WERI-Rb-1 (cell line): ENCODE results near the gene C2CD4B.

Experiments
- DNase-seq: peaks from one replicate; pipeline ENCODE4 v3.0.0-alpha.2; 2020
- H3K27ac ChIP-seq: fragments of 250-450 bp; sonication (Bioruptor Pico); 2 replicates; pipeline ENCODE4 v1.5.1; 2020; ENCODE audit warnings: mild to moderate bottlenecking, moderate library complexity
- H3K27me3 ChIP-seq: fragments of 250-450 bp; sonication (Bioruptor Pico); 2 replicates; pipeline ENCODE4 v1.5.1; 2021; ENCODE audit warnings: mild to moderate bottlenecking, low read depth, moderate library complexity; ENCODE audit not compliant: insufficient read depth, severe bottlenecking
- H3K36me3 ChIP-seq: fragments of 250-450 bp; sonication (Bioruptor Pico); 2 replicates; pipeline ENCODE4 v1.5.1; 2020; ENCODE audit warnings: mild to moderate bottlenecking, moderate library complexity
- H3K4me3 ChIP-seq: 2 replicates; pipeline ENCODE4 v1.5.1; 2011; ENCODE audit warnings: low read depth, mild to moderate bottlenecking, control low read depth, low read length
- H3K9me3 ChIP-seq: fragments of 250-450 bp; sonication (Bioruptor Pico); 2 replicates; pipeline ENCODE4 v1.5.1; 2021; ENCODE audit warnings: mild to moderate bottlenecking, moderate library complexity; ENCODE audit not compliant: severe bottlenecking
- TF ChIP-seq, protein P1 (sequence below): IDR thresholded peaks from 2 replicates; pipeline ENCODE4 v1.5.1; 2011; ENCODE audit warnings: low read depth, mild to moderate bottlenecking, control low read depth, inconsistent platforms, low read length

The C2CD4B gene, protein sequence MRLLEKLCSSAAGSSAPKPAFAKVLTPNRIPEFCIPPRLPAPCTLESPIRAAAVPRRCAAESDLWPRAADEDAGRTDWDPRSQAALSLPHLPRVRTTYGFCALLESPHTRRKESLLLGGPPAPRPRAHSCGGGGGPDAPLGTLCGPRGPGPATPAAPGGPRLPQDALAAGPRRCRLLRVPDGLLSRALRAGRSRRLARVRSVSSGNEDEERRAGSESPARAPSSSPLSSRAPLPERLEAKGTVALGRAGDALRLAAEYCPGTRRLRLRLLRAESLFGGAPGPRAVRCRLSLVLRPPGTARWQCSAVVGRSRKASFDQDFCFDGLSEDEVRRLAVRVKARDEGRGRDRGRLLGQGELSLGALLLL

DNA sequence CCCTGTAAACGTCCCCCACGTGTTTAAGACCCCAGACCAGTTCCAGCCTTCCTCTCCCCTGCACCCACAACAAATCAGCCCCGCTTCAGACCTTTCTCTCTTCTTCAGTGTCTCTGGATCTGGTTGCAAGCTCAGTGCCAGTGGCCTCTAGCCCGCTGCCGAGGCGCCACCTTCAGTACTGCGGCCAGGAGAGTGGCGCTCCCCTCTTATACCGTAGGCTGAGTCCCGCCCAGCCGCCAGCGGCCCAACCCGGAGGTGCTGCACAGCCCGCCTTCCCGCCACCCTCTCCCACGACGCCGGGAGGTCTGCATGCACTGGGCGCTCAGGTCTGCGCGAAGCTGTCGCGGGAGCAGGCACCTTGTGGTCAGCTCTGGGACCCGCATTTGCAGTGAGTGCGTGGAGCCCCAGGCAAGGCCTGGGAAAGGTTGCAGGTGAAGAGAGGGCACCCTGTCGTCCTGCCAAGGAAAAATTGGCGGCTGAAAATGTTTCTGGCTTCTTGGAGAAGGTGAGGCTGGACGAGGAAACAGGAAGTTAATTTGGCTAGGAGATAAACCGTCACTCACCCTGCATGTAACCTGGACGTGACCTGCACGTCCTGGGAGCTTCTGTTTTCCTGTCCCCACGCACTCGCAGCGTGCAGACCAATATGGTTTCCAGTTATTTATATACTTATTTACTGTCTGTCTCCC is at the start of gene C2CD4B:
C2CD4B (minus strand) TSS at position 182 of the 689 bp plus-strand sequence. CDS start 301 bp downstream, outside the sequence.
- no peak within 1 kb of the TSS for H3K27ac ChIP-seq
- TF ChIP-seq, protein P1, sequence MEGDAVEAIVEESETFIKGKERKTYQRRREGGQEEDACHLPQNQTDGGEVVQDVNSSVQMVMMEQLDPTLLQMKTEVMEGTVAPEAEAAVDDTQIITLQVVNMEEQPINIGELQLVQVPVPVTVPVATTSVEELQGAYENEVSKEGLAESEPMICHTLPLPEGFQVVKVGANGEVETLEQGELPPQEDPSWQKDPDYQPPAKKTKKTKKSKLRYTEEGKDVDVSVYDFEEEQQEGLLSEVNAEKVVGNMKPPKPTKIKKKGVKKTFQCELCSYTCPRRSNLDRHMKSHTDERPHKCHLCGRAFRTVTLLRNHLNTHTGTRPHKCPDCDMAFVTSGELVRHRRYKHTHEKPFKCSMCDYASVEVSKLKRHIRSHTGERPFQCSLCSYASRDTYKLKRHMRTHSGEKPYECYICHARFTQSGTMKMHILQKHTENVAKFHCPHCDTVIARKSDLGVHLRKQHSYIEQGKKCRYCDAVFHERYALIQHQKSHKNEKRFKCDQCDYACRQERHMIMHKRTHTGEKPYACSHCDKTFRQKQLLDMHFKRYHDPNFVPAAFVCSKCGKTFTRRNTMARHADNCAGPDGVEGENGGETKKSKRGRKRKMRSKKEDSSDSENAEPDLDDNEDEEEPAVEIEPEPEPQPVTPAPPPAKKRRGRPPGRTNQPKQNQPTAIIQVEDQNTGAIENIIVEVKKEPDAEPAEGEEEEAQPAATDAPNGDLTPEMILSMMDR, result no peak
- peak; percentile 14 for DNase-seq
- peak within 1 kb of the TSS; percentile 59 for H3K4me3 ChIP-seq
- H3K36me3 ChIP-seq, result no peaks in the 10 kb centered on the region
- H3K9me3 ChIP-seq, result no peaks in the 10 kb centered on the region
- H3K27me3 ChIP-seq, result peaks cover 7% of the 10 kb centered on the region

DNA sequence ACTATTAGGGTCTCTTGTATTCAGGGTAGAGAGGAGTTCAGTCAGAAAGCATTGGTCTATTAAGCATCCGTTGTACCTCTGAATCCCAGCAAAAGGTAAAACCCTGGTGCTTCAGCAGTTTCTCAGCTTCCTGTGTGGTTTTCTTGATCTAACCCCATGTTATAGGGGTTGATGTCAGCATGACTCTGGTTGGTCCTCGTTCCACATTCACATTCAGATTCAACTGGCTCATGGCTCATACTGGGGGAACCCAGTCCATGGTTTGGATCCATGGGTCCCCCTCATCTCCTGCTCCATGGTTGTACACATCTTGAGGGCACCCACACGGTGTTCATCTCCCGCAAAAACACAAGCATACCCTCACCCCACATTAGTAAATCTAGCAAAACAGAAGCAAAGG is 47.7 kb upstream of the C2CD4B start:
- no peaks in the 10 kb centered on the region for H3K36me3 ChIP-seq
- peaks cover 26% of the 10 kb centered on the region for H3K9me3 ChIP-seq
- H3K27ac ChIP-seq, result no peak overlapping the region
- no peak overlapping the region for H3K4me3 ChIP-seq
- no peak for DNase-seq
- TF ChIP-seq, protein P1, result no peak
- no peaks in the 10 kb centered on the region for H3K27me3 ChIP-seq

DNA sequence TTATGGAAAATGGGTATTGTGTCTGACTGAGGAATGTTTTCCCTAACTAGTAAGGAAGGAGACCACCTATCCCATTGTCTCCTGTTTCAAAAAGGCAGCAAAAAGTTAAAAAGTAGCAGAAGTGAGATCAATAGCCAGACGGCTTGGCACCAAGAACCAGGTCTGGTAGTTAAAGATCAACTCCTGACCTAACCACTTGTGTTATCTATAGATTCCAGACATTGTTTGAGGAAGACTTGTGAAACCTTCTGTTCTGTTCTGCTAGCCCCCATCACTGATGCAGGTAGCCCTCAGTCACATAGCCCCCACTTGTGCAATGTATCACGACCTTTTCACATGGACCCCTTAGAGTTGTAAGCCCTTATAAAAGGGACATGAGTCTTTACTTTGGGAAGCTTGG is 46.3 kb upstream of the C2CD4B start:
- Histone ChIP-seq H3K27ac (no peak overlapping the region), H3K9me3 (peaks cover 20% of the 10 kb centered on the region), H3K27me3 (no peaks in the 10 kb centered on the region), H3K36me3 (no peaks in the 10 kb centered on the region), H3K4me3 (no peak overlapping the region)
- no peak for DNase-seq
- TF ChIP-seq, protein P1, result no peak

DNA sequence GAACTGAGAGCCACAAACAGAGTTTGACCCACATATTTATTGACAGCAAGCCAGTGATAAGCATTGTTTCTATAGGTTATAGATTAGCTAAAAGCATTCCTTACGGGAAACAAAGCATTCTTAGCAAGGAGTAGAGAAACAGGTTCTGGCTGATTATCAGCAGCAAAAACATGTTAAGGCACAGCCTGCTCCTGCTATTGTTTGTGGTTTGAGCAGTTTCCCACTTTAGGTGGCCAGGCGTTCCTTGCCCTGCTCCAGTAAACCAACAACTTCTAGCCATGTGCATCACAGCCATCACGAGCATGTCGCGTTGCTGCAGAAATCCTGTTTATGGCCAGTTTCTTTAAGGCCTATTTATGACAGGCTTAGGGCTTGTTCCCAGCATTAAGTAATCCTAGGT is 44.7 kb upstream of the C2CD4B start:
- DNase-seq, result no peak
- Histone ChIP-seq H3K9me3 (peaks cover 15% of the 10 kb centered on the region), H3K4me3 (no peak overlapping the region), H3K27me3 (no peaks in the 10 kb centered on the region), H3K36me3 (no peaks in the 10 kb centered on the region), H3K27ac (no peak overlapping the region)
- TF ChIP-seq, protein P1, result no peak

DNA sequence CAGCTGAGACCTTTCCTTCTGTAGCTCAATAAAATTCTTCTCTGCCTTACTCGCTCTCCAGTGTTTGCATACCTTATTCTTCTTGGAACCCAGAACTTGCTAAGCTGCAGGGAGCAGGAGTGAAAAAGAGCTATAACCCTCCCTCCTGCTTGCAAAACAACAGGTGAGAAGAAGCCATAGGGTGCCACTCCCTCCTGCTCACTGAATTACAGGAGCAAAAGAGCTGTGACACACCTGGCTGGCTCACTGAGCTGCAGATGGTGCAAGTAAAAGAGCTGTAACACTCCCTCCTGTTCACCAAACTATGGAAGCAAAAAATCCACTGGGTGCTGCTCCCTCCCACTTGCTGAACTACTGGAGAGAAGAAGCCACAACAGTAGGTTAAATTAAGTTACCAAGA is 44.2 kb upstream of the C2CD4B start:
- no peak overlapping the region for H3K4me3 ChIP-seq
- no peak overlapping the region for H3K27ac ChIP-seq
- no peaks in the 10 kb centered on the region for H3K36me3 ChIP-seq
- no peaks in the 10 kb centered on the region for H3K27me3 ChIP-seq
- no peak for DNase-seq
- TF ChIP-seq, protein P1, result no peak
- H3K9me3 ChIP-seq, result peaks cover 15% of the 10 kb centered on the region
